H9 (cell line): ENCODE results near the gene PTPRR. TPM values are rescaled to one million over a fixed set of nuclear protein-coding genes. Genes with fewer than 3 reads are reported as not detected.

ENCODE experiments used
- DNase-seq: peaks from one replicate; pipeline ENCODE4 v3.0.0-alpha.2; 2017
- H2AFZ ChIP-seq: one replicate; pipeline ENCODE4 v1.6.1; 2013; ENCODE audit warnings: mild to moderate bottlenecking, low read length, control low read depth, moderate library complexity
- H2AK5ac ChIP-seq: 2 replicates; pipeline ENCODE4 v1.6.1; 2013; ENCODE audit warnings: low read length, control low read depth, mixed read lengths; ENCODE audit not compliant: insufficient read length
- H2BK120ac ChIP-seq: one replicate; pipeline ENCODE4 v1.6.1; 2013; ENCODE audit warnings: low read depth, mild to moderate bottlenecking, low read length, control low read depth, inconsistent platforms; ENCODE audit not compliant: poor library complexity, severe bottlenecking
- H2BK12ac ChIP-seq: 2 replicates; pipeline ENCODE4 v1.6.1; 2013; ENCODE audit warnings: low read length, control low read depth, mixed read lengths, low read depth; ENCODE audit not compliant: insufficient read length
- H2BK15ac ChIP-seq: 2 replicates; pipeline ENCODE4 v1.6.1; 2013; ENCODE audit warnings: low read depth, low read length, control low read depth
- H2BK20ac ChIP-seq: one replicate; pipeline ENCODE4 v1.6.1; 2013; ENCODE audit warnings: low read depth, mild to moderate bottlenecking, low read length, control low read depth, inconsistent platforms; ENCODE audit not compliant: poor library complexity, severe bottlenecking
- H2BK5ac ChIP-seq: 2 replicates; pipeline ENCODE4 v1.6.1; 2013; ENCODE audit warnings: low read length, control low read depth, mixed read lengths; ENCODE audit not compliant: insufficient read length
- H3K14ac ChIP-seq: 2 replicates; pipeline ENCODE4 v1.6.1; 2013; ENCODE audit warnings: low read length, control low read depth; ENCODE audit not compliant: insufficient read depth
- H3K18ac ChIP-seq: 2 replicates; pipeline ENCODE4 v1.6.1; 2013; ENCODE audit warnings: low read depth, mild to moderate bottlenecking, mixed read lengths, low read length, control low read depth; ENCODE audit not compliant: insufficient read length
- H3K23ac ChIP-seq: 2 replicates; pipeline ENCODE4 v1.6.1; 2013; ENCODE audit warnings: low read length, control low read depth, mixed read lengths, low read depth; ENCODE audit not compliant: insufficient read length
- H3K23me2 ChIP-seq: 2 replicates; pipeline ENCODE4 v1.6.1; 2013; ENCODE audit warnings: low read depth, mild to moderate bottlenecking, mixed read lengths, low read length, control low read depth; ENCODE audit not compliant: insufficient read length, poor library complexity, severe bottlenecking
- H3K27ac ChIP-seq: 2 replicates; pipeline ENCODE4 v1.5.1; 2013; ENCODE audit warnings: low read length, control low read depth, mixed read lengths, low read depth; ENCODE audit not compliant: insufficient read length
- H3K27me3 ChIP-seq: 2 replicates; pipeline ENCODE4 v1.6.1; 2013; ENCODE audit warnings: low read length, control low read depth, inconsistent platforms; ENCODE audit not compliant: insufficient read depth
- H3K4ac ChIP-seq: 2 replicates; pipeline ENCODE4 v1.6.1; 2013; ENCODE audit warnings: low read depth, mild to moderate bottlenecking, control low read depth, inconsistent platforms, low read length, moderate library complexity
- H3K4me1 ChIP-seq: 2 replicates; pipeline ENCODE4 v1.6.1; 2013; ENCODE audit warnings: low read length, control low read depth, inconsistent platforms; ENCODE audit not compliant: insufficient read depth
- H3K4me2 ChIP-seq: 2 replicates; pipeline ENCODE4 v1.6.1; 2013; ENCODE audit warnings: low read length, control low read depth, mixed read lengths; ENCODE audit not compliant: insufficient read length, insufficient read depth
- H3K56ac ChIP-seq: 2 replicates; pipeline ENCODE4 v1.6.1; 2013; ENCODE audit warnings: low read depth, mild to moderate bottlenecking, mixed read lengths, low read length, control low read depth; ENCODE audit not compliant: insufficient read length
- H3K79me1 ChIP-seq: 2 replicates; pipeline ENCODE4 v1.6.1; 2013; ENCODE audit warnings: low read depth, mild to moderate bottlenecking, moderate library complexity, low read length, control low read depth, inconsistent platforms; ENCODE audit not compliant: insufficient read depth, poor library complexity, severe bottlenecking
- H3K79me2 ChIP-seq: 2 replicates; pipeline ENCODE4 v1.6.1; 2013; ENCODE audit warnings: low read length, control low read depth, inconsistent platforms; ENCODE audit not compliant: insufficient read depth
- H3K9ac ChIP-seq: 2 replicates; pipeline ENCODE4 v1.6.1; 2013; ENCODE audit warnings: low read length, control low read depth, mixed read lengths; ENCODE audit not compliant: insufficient read length; ENCODE audit errors: extremely low read depth
- H3K9me3 ChIP-seq: one replicate; pipeline ENCODE4 v1.6.1; 2013; ENCODE audit warnings: low read depth, low read length, inconsistent platforms; ENCODE audit not compliant: control insufficient read depth
- H3T11ph ChIP-seq: one replicate; pipeline ENCODE4 v1.6.1; 2013; ENCODE audit warnings: mild to moderate bottlenecking, low read length, control low read depth, inconsistent platforms
- H4K20me1 ChIP-seq: one replicate; pipeline ENCODE4 v1.6.1; 2013; ENCODE audit not compliant: control insufficient read depth, insufficient read length, insufficient read depth
- H4K5ac ChIP-seq: 2 replicates; pipeline ENCODE4 v1.6.1; 2013; ENCODE audit warnings: low read depth, mild to moderate bottlenecking, mixed read lengths, low read length, control low read depth; ENCODE audit not compliant: insufficient read length
- H4K8ac ChIP-seq: replicated peaks from 2 replicates; pipeline ENCODE4 v1.6.1; 2013; ENCODE audit warnings: low read length, control low read depth, mixed read lengths, low read depth; ENCODE audit not compliant: insufficient read length
- H4K91ac ChIP-seq: 2 replicates; pipeline ENCODE4 v1.6.1; 2013; ENCODE audit warnings: low read depth, mild to moderate bottlenecking, moderate library complexity, mixed read lengths, low read length, control low read depth; ENCODE audit not compliant: insufficient read length
- H3K27ac Mint-ChIP-seq, 3 experiments: 2 replicates in 2 of 3; 3 replicates in 1 of 3; pipeline ENCODE4 v1.8.0; 2020 to 2021; ENCODE audit warnings: mixed read lengths in 3 of 3, mild to moderate bottlenecking in 1 of 3, moderate library complexity in 1 of 3
- H3K27me3 Mint-ChIP-seq: 2 replicates; pipeline ENCODE4 v1.8.0; 2021; ENCODE audit warnings: low read depth, mild to moderate bottlenecking, moderate library complexity, mixed read lengths
- H3K36me3 Mint-ChIP-seq, 3 experiments: 2 replicates in 2 of 3; 3 replicates in 1 of 3; pipeline ENCODE4 v1.8.0; 2020 to 2021; ENCODE audit warnings: low read depth in 3 of 3, mixed read lengths in 3 of 3; ENCODE audit not compliant: insufficient read depth in 1 of 3
- H3K4me1 Mint-ChIP-seq, 2 experiments: 2 replicates each; pipeline ENCODE4 v1.8.0; 2020; ENCODE audit warnings: mixed read lengths in 2 of 2
- H3K4me3 Mint-ChIP-seq, 2 experiments: 2 replicates in 1 of 2; 3 replicates in 1 of 2; pipeline ENCODE4 v1.8.0; 2020 to 2021; ENCODE audit warnings: mild to moderate bottlenecking in 2 of 2, mixed read lengths in 2 of 2, moderate library complexity in 1 of 2
- H3K9me3 Mint-ChIP-seq, 2 experiments: 2 replicates in 1 of 2; 3 replicates in 1 of 2; pipeline ENCODE4 v1.8.0; 2020; ENCODE audit warnings: mild to moderate bottlenecking in 2 of 2, mixed read lengths in 2 of 2, moderate library complexity in 1 of 2
- WGBS: extraction: QIAGEN DNeasy Blood & Tissue Kit; methylation state at CpG from one replicate; pipeline ENCODE4 v1.1.7; 2013; ENCODE audit warnings: missing lambda C conversion rate, low lambda C conversion rate, mixed read lengths; ENCODE audit not compliant: insufficient read length; ENCODE audit errors: extremely low coverage; 5-methylcytosine and 5-hydroxymethylcytosine counted together
- total RNA-seq: library from RNA; stranded (reverse); gene quantifications from 2 replicates; pipeline ENCODE4 v1.2.1, GENCODE V29; 2021
- TF ChIP-seq, protein P1 (sequence below): fragments of 200-600 bp; sonication (generic); conservative IDR thresholded peaks from 3 replicates; pipeline ENCODE4 v1.8.0; 2021; ENCODE audit warnings: antibody characterized with exemption, mild to moderate bottlenecking

The PTPRR gene
- total RNA-seq, 1 experiment from 2014 or later = 0.22 TPM

DNA sequence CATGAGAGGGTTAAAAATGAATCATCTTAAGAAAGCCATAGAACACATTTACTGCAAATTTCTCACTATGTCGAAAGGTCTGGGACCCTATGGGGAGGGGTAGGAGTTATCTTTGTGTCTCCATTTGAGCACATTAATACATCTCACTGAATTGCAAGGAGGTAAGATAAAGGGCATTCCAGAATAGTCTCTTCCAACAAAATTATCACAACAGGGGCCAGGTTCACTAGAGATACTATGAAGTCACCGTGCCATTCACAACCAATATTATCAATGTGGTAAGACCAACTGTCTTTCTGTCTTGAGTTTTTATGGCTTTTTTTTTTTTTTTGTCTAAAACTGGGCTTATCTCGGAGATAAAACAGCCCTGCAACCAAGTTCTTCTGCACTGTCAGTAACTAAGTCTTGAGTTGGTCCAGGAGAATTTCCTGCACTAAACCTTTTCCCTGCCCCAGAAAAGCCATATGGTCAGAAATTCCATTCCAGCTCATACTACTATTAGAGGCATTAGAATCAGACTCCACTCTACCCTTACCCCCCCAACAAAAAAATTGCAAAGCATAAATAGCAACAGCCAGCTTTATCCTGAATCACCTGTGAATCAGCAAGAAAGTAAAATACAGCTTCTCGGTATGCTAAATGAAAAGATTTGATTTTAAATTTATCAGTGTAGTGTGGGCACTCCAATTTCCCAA is 79.7 kb downstream of the PTPRR start:
- Histone ChIP-seq H4K5ac (no peak overlapping the region), H2AFZ (no peak overlapping the region), H3K14ac (no peak overlapping the region), H2BK20ac (no peak overlapping the region), H3K79me2 (no peaks in the 10 kb centered on the region), H2BK5ac (no peak overlapping the region), H4K8ac (no peak overlapping the region), H3K56ac (no peak overlapping the region), H3K9ac (no peak overlapping the region), H4K20me1 (no peaks in the 10 kb centered on the region), H3K23me2 (no peaks in the 10 kb centered on the region), H3K4me1 (no peaks in the 10 kb centered on the region), H2AK5ac (no peak overlapping the region), H2BK120ac (no peak overlapping the region), H3K79me1 (no peaks in the 10 kb centered on the region), H4K91ac (no peak overlapping the region), H2BK12ac (no peak overlapping the region), H3K4me2 (no peak overlapping the region), H3K27ac (no peak overlapping the region), H3T11ph (no peak overlapping the region), H3K23ac (no peak overlapping the region), H3K9me3 (no peaks in the 10 kb centered on the region), H3K27me3 (no peaks in the 10 kb centered on the region), H3K18ac (no peak overlapping the region), H3K4ac (no peak overlapping the region), H2BK15ac (no peak overlapping the region)
- no peak for DNase-seq
- H3K36me3 Mint-ChIP-seq = no peaks in the 10 kb centered on the region
- no peaks in the 10 kb centered on the region for H3K27me3 Mint-ChIP-seq
- no peaks in the 10 kb centered on the region for H3K9me3 Mint-ChIP-seq
- H3K4me1 Mint-ChIP-seq = peaks cover 14 to 20% of the 10 kb centered on the region in 2 experiments
- H3K4me3 Mint-ChIP-seq = no peak overlapping the region
- TF ChIP-seq, protein P1, sequence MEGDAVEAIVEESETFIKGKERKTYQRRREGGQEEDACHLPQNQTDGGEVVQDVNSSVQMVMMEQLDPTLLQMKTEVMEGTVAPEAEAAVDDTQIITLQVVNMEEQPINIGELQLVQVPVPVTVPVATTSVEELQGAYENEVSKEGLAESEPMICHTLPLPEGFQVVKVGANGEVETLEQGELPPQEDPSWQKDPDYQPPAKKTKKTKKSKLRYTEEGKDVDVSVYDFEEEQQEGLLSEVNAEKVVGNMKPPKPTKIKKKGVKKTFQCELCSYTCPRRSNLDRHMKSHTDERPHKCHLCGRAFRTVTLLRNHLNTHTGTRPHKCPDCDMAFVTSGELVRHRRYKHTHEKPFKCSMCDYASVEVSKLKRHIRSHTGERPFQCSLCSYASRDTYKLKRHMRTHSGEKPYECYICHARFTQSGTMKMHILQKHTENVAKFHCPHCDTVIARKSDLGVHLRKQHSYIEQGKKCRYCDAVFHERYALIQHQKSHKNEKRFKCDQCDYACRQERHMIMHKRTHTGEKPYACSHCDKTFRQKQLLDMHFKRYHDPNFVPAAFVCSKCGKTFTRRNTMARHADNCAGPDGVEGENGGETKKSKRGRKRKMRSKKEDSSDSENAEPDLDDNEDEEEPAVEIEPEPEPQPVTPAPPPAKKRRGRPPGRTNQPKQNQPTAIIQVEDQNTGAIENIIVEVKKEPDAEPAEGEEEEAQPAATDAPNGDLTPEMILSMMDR = no peak
- no peak overlapping the region for H3K27ac Mint-ChIP-seq
- WGBS = no CpG with 5 or more reads among the region's 4 CpGs
